ENCODE data around the gene FXYD6.

Gene FXYD6

DNA sequence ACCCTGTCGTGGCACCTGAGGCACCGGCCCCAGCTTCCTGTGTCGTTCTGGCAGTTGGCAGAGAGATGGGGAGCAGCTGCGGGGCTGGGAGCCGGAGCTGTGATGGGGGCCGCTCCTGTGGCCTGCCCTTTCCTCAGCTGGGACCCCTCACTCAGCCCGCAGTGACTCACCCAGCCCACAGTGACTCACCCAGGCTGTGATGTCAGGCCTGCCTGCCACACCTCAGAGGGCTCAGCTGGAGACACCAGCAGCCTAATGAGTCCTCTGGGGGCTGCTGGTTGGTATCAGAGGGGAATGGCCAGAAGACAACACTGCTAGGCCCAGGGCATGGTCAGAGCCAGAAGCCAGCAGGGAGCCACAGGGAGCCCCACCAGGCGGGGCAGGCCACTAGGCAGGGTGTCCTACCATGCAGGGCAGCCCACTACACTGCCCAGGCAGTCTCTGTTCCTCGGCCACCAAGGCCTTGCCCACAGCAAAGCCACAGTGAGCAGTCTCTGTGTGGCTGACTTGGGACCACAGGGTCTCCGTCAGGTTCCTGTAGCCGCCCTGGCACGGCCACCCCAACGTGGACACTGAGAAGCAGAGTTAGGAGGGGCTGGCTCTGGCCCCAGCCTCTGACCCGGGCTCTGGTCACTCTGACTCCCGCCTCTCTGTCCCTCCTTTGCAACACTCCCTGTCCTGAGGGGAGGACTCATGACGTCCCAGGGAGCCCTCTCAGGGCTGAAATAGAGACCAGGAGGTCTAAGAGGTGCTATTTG lies 47.7 kb downstream of the FXYD6 start:
- peak in 1 of 2 experiments; percentile 46 for DNase-seq

- DNase-seq: no peak
Measured at GRCh38 chr11:117827521-117828511, 48.6 kb downstream of the FXYD6 start.

GRCh38 chr11:117826832-117827231 lies 49.6 kb downstream of the FXYD6 start:
- DNase-seq: no peak

DNA sequence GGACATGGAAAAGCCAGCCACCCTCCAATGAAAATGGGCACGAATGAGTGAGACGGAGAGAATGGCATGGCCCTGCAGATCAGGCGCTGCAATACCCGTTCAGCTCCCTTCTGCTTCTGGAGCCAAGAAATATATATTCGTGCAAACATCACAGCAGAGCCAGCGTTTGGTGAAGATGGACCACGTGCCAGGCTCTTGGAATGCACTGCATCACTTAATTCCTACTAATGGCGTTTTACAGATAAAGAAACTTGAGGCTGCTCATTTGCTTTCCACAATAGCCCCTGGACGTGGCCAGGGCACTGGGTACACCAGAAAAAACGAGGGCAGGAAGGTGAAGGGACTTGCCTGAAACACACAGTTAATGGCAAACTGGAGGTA lies 50.3 kb downstream of the FXYD6 start:
- DNase-seq: no peak

DNA sequence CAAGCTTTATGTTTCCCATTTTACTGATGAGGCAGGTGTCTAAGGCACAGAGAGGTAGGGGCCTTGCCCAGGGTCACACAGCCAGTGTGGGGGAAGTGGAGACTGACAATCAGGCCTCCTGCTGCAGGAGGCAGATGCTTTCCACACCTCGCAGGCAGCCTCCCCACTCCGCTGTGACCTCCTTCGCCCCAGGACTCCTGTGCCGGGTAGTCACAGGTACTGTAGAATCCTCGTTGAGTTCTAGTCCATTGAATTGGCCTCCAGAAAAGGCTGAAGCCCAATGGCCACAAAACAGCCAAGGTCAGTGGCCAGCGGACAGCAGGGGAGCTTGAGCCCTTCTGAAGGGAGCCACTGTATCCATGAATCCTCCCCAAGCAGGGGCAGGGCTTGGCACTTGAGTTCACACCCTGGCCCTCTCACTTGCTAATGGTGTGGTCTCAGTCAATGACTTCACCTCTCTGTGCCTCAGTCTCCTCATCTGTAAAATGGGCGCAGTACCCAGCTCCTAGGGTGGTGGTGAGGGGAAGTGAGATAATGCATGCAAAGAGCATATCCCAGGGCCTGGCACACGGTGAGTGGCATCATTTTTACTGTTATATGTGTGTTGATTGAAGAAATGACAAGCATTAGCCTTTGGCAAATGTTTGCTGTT lies 50.8 kb downstream of the FXYD6 start:
- DNase-seq: no peak

GRCh38 chr11:117824571-117825537 lies 51.6 kb downstream of the FXYD6 start, which contains the start of gene FXYD2:
FXYD2 (minus strand) TSS chr11:117824744; CDS start chr11:117824678, 66 bp downstream.
- DNase-seq: peak in 1 of 2 experiments; percentile 39

DNA sequence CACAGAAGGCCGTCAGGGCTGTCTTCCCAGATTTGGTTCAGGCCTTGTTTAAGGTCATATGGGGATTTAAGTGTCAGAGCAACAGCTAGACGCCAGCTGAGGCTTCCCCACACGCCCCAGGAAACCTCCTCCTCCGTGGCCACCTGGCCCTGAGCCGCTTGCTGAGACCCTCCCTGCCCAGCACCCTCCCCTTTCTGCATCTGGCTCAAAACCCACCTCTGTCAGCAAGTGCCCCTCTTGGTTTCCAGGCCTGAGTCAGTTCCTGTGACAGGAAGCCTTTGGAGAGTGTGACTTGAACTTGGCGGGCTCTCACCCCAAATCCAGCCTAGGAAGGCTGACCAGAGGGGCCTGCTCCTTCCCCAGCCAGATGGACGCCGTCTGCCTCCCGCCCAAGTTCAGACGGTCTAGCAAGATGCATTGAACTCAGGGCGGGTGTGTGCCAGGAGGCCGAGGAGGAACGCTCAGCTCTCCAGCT lies 52.5 kb downstream of the FXYD6 start:
- DNase-seq: peak in 1 of 2 experiments; percentile 59

- peak in 1 of 2 experiments; percentile 28 for DNase-seq
Measured at GRCh38 chr11:117823294-117823945, 53.0 kb downstream of the FXYD6 start.

GRCh38 chr11:117822074-117823033 lies 54.1 kb downstream of the FXYD6 start:
- DNase-seq: peak; percentile 21 to 26

DNA sequence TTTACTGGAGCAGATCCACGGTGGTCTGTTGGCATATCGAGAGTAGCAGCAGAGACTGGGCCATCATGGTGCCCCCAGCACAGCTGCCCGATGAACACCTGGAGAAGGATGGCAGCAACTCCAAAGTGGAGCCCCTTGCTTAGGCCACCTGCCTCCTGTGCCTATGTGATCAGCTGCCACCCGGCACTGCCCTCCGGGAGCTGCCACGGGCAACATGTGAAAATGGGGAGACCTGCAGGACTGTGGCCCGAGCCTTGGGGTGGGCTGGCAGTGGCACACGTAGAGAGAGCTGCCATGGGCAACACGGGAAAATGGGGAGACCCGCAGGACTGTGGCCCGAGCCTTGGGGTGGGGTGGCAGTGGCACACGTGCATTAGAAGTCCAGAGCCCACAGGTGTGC lies 55.0 kb downstream of the FXYD6 start:
- no peak for DNase-seq

- no peak for DNase-seq
Measured at GRCh38 chr11:117820516-117820915, 55.9 kb downstream of the FXYD6 start.

- DNase-seq: no peak
Measured at GRCh38 chr11:117820071-117820470, 56.4 kb downstream of the FXYD6 start.

DNA sequence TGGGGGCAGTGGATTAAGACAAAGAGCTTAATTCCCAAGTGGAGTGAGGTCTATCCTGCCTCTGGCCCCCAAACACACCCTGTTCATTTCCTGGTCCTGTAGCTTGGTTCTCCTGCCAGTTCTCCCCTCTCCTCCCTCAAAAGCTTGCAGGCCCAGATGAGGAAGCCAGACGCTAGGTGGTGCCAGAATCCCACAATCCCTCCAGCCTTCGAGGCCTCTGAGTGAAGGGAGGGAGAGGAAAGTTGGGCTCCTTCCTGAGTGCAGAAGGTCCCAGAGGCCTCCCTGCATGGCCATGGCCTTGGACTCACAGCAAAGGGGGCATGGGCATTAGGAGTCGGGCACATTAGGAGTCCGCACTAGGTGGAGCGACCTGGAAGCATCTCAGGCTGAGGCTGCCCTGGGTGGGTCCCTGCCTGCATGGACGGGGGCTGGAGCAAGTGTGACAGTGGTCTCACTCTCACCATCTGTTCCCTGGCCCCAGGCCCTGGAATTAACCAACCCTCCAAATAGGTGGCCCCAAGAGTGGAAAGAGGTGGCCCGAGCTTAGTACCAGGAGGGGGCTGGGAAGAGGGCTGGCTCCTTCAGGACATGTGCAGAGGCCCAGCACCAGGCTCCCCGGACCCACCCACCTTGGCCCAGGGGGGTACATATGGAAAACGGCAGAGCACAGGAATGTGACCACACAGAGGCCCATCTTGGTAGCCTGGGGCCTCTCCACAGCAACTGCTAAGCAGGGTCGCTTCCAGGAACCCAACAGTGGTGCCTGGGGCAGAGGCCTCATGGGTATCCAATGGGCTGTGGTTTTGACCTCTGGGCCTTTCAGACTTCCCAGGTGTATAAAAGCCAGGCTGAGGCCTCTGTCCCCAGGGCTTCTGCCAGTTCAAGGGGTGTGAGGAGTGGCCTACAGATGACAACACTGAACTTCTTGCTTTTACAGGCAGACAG lies 57.1 kb downstream of the FXYD6 start:
- DNase-seq: peak; percentile 90

DNA sequence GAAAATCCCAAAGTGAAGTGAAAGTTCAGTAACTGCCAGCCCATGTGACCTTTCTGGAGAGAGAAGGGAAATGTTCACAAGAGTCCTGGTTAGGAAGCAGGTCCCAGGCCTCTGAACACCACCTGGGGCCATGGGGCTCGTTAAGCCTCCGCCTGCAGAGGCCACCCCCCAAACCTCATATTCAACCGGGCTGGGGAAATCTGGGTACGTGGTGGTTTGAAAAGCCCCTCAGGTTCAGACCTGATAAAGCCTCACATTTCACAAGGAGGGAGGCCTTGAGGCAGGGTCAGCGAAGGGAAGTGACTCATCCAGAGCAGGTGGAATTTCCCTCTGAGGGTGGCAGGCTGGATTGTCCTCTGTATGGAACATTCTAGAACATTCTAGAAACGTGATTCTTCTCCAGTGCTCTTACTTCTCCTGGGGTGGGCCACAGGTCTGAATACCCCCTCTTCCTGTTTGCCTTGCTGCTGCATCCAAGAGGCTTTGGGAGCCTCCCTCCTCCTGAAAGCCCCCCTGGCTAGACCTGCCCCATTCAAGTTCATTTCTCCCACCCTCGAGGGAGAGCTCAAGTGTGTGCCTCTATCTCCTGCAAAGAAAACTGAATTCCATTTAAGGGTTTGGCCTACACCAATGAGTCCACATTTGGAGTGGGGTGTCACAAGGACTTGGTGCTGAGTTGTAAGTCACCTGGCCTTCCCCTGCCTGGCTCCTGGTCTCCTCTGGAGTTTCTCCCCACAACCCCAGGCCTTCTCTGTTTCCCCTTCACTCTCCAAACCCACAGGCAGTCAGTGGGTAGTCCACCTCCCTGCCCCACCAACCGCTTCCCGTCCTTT lies 58.2 kb downstream of the FXYD6 start:
- no peak for DNase-seq

GRCh38 chr11:117817368-117818040 lies 59.0 kb downstream of the FXYD6 start:
- peak; percentile 80 to 90 for DNase-seq

GRCh38 chr11:117816846-117817367 lies 59.6 kb downstream of the FXYD6 start:
- DNase-seq: no peak

All from NCI-H446 (cell line).